ENCODE data around the gene NPTN.

The NPTN gene

GRCh38 chr15:73517566-73517965 is 115.6 kb downstream of the NPTN start:
- no peak for DNase-seq

GRCh38 chr15:73515527-73515926 is 117.7 kb downstream of the NPTN start:
- DNase-seq: no peak
